Stimulated activated CD4-positive, alpha-beta T cell treated with anti-CD3 and anti-CD28 coated beads, TNF-alpha, amount 100 ng/mL, for 24 hours (primary cell): Measurements from ENCODE around the gene LRRFIP1.

Source experiments
- DNase-seq, 3 experiments: peaks; one replicate each; pipeline ENCODE4 v3.0.0-alpha.2; 2020; ENCODE audit warnings: low read depth in 3 of 3

Gene LRRFIP1

DNA sequence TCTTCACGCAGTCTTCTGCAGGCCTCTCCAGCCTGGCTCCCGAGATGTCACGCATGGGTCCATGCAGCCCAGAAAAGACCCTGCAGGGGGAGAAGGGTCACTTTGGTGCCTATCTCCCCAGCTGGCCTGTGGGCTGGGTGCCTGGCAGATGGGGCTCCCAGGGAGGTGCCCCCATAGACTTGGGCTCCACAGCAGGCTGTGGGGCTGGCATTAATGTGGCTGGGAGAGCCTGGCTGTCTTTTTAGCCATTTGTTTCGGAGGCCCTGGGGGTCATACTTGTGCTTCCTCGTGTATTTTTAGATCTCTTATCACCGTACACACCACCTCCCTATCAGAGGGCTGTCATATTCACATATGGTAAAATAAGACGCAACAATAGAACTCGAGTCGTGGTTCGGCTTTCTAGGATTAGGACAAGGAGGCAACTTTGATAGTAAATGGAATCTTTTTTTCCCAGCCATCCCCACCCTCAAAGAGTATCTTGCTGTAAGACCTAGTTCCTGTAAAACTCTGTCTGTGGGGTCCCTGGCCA, 74.5 kb downstream of the LRRFIP1 start:
- no peak for DNase-seq

GRCh38 chr2:237702441-237703391, 75.3 kb downstream of the LRRFIP1 start:
- DNase-seq: no peak

DNA sequence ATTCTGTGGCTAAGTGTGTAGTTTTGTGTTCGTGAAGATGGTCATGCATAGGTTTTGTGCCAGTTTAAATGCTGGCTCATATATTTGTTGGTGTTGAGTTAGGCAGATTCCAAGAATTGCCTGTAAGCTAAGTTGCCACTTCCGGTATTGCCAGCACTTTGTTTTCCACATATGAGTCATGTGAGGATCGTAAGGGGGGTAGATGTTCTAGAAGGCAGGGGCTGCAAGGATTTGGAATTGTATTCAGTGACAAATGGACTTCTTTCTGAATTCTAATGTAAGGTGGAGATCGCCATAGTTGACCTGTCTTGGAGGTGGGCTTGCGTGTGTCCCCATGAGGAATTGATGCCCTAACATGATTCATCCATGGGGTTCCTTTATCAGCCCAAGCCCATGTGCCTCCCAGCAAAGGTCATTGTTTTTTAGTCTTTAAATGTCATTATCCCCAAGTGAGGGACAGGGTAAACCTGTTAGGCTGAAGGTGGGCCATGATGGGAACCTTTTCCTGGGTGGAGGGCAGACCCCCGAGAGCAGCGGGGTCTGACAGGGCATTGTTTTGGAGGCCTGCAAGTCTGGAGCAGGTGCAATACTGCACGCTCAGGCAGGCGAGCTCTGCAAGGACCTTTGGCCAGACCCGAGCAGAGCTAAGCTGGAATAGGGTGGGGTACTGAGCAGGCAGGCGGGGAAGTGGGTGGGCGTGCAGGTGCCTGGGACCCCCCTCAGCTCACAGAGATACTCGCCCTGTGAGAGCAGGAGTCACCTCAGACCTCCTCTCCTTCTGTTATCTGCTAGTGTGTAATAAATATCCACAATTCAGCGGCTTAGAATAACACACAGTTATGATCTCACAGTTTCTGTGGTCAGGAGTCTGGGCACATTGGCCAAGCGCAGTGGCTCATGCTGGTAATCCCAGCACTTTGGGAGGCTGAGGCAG, 77.4 kb downstream of the LRRFIP1 start:
- no peak for DNase-seq

- no peak for DNase-seq
Measured at GRCh38 chr2:237706257-237706656, 78.9 kb downstream of the LRRFIP1 start.

GRCh38 chr2:237708065-237708398, 80.6 kb downstream of the LRRFIP1 start:
- no peak for DNase-seq

- no peak for DNase-seq
Measured at GRCh38 chr2:237708491-237708890, 81.1 kb downstream of the LRRFIP1 start.

GRCh38 chr2:237708961-237709360, 81.6 kb downstream of the LRRFIP1 start:
- DNase-seq: no peak

DNA sequence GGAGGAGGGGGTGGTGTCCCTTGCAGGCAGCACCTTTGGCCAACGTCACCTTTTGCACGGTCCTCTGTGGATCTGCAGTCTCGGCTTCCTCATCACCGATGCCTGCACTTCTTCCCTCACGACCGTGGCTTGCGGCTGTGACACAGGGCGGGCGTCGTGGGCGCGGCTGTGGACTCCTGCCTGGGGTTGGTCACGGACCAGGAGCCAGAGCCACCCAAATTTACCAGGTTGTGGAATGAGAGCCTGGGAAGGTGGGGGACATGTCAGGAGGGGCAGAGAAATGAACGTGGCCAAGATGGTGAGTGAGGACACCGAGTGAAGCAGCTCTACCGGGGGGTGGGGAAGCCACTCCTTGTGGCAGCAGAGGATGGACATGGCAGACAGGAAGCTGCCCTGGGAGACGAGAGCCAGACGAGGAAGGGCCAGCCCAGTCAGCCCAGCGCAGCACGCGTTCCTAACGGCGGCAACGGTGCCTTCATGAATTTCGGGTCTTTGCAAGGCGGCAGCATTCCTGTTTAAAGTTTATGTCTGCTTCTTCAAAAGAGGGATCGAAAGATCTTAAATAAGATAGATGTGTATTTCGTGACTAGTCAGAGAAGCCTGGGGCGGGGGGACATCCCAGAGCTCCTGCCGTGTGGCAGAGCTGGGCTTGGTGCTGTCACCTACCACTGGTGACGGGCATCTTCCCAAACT, 84.2 kb downstream of the LRRFIP1 start:
- no peak for DNase-seq

GRCh38 chr2:237712477-237713377, 85.3 kb downstream of the LRRFIP1 start:
- no peak for DNase-seq

DNA sequence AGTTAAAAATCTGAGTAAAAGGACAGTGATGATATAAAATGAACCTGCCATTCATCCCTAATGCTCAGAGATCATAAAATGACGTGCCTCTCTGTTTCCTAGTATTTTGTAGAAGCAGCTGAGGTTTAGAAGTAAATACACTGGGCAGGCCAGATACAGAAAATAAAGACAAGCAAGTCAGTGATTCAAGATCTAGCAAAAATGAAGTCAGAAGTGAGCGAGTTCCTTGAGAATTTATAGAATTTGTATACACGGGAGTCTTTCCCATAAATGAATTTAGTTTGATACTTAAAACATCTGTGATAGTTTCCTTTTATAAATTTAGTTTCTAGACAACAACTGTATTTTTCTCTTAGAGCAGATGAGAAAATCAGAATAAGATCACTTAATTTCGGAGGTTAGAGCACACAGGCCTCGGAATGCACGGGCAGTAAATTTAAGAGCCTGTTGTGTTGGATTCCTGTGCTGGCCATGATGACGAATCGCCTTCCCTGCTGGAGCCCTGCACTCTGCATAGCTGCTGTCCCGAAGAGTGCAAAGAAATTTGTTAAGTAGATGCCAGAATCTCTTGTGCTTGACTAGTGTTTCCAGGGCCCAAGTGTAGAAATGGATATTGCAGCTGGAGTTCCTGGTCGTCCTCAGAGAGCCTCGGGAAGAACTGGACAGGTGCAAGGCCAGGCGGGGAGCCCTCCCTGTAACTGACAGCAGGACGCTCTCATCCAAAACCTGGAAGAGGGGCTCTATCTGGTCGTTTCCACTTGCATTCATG, 87.5 kb downstream of the LRRFIP1 start:
- DNase-seq: no peak

GRCh38 chr2:237715459-237715947, 88.1 kb downstream of the LRRFIP1 start:
- no peak for DNase-seq

- DNase-seq: no peak
Measured at GRCh38 chr2:237716011-237716410, 88.6 kb downstream of the LRRFIP1 start.

DNA sequence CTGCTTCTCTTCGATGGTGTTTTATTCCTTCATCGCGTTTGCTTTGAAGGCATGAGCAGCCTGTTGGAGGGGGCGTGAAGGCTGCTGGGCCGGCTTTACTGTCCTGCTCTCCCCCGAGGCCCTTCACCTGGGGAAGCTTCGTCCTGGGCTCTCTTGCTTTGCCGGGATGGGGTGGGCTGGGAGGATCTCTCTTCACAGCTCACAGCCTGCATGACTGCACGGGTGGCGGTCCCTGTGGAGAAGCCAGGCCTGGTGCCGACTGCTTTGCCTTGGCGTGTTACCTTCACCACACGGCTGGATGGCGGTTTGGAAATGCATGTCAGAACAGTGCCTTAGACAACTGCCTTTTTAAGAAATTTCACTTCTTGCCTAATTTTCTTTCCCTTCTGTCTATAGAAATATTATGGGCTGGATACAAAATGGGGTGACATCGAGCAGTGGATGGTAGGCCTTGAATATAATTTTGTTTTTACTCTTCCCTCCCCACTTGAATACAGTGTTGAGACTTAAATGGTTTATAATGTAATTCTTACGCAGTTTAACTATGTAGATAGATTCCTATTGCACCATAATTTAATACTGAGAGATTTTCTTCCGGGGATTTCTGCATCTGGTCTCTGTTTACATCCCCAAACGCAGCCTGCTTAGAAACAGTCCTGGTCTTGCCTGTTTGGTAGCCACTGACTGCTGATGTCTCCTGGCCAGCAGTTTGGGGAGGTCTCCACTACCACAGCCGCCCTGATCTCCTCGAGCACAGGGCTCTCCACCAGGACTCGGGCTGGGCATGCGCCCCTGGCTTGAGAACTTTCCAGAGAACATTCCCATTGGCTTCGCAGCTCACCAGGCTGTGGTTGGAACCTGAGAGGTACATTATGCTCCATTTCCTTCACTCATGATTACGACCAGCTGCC, 90.2 kb downstream of the LRRFIP1 start:
- DNase-seq: no peak

- no peak for DNase-seq
Measured at GRCh38 chr2:237718277-237718634, 90.9 kb downstream of the LRRFIP1 start.

GRCh38 chr2:237720444-237720843, 93.1 kb downstream of the LRRFIP1 start:
- no peak for DNase-seq

- no peak for DNase-seq
Measured at GRCh38 chr2:237720957-237721356, 93.6 kb downstream of the LRRFIP1 start.

GRCh38 chr2:237721458-237721857, 94.1 kb downstream of the LRRFIP1 start:
- DNase-seq: no peak

DNA sequence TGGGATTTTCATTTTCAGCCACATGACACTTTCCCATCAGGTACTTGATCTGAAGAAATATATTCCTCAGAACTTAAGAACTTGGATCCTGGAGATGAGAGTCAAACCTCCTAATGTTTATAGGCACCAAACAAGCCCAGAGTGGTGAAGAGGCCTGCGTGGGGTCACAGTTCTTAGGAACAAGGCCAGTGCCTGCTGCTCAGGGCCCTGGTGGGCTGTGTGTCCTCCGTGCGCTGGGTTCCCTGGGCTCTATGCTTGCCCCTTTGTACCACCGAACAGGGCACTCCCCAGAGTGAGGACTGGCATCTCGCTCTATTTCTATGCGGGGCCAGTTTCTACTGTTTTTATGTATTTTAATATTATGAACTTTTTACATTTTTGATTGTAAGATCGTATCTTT, 95.2 kb downstream of the LRRFIP1 start:
- DNase-seq: no peak

- DNase-seq: no peak
Measured at GRCh38 chr2:237723023-237723422, 95.6 kb downstream of the LRRFIP1 start.
